ENCODE data around the gene ZDHHC6. TPM values are rescaled to one million over a fixed set of nuclear protein-coding genes. Genes with fewer than 3 reads are reported as not detected.

Gene ZDHHC6
- total and polyA plus RNA-seq, 10 of the 15 experiments (the other 5 are each of a cell fraction or from before 2014, with no cell fraction given): 23.8 to 59.4 (median 35.6) TPM

- RAD21 ChIA-PET (ENCODE audit: unreplicated experiment): interaction anchor here (0.6 to 2.3 kb wide), 27 partner anchors 9 to 1091 kb away, joined by 3 to 16 read pairs (median 4); partner anchors contain the start of genes VTI1A and ZDHHC6
- no peaks in the 10 kb centered on the region for H3K4me1 ChIP-seq (ENCODE audit: control insufficient read depth, insufficient read depth, low read length)
- H3K4me3 ChIP-seq: no peak overlapping the region
- SMC1A ChIA-PET (ENCODE audit: uncharacterized antibody, unreplicated experiment): interaction anchor here (0.6 to 2.6 kb wide), 26 partner anchors 9 to 1046 kb away, joined by 3 to 16 read pairs (median 3); partner anchors contain the start of genes ACSL5, VTI1A and ZDHHC6
- CTCF ChIA-PET: interaction anchor here (0.6 to 3.8 kb wide), 64 partner anchors 9 to 1216 kb away, joined by 3 to 42 read pairs (median 4); partner anchors contain the start of genes ACSL5 and ZDHHC6
- in situ Hi-C loops (cut with MboI) (loop anchor here (10.0 kb wide), 1 partner anchor 913 kb away; no protein-coding TSS in a partner anchor), intact Hi-C loops (cut with micrococcal nuclease; ENCODE audit: unreplicated experiment) (loop anchor here (1.0 to 10.0 kb wide), 2 partner anchors 157 to 1053 kb away; no protein-coding TSS in a partner anchor)
- no peaks in the 10 kb centered on the region for H3K9me3 ChIP-seq (replicated peaks; ENCODE audit: control insufficient read depth, insufficient read depth, low read length)
- peak; percentile 99 for FAIRE-seq
- H3K9ac ChIP-seq (ENCODE audit: control insufficient read depth, insufficient read depth, low read length): no peak overlapping the region
- POLR2A ChIA-PET: interaction anchor here (0.7 kb wide), 2 partner anchors 1858 to 1894 kb away, joined by 3 to 4 read pairs; no protein-coding TSS in a partner anchor
- H4K20me1 ChIP-seq (ENCODE audit: control insufficient read depth, insufficient read depth): no peaks in the 10 kb centered on the region
- H3K4me2 ChIP-seq (ENCODE audit: control insufficient read depth, insufficient read depth): no peak overlapping the region
- H3K79me2 ChIP-seq (ENCODE audit: control insufficient read depth, insufficient read depth, low read length): no peaks in the 10 kb centered on the region; the same call in 1 of the 2 replicates
- 0 out of 2 replicates have a peak overlapping the region, but pooled peaks have one; percentile 28 for H2AFZ ChIP-seq (ENCODE audit: control insufficient read depth, low read depth, low read length)
- ATAC-seq: peak; percentile 91
- 24% methylated on average over 4 of the region's 4 CpGs for WGBS (ENCODE audit: insufficient coverage, insufficient replicate concordance, low lambda C conversion rate, missing lambda C conversion rate)
- no peak overlapping the region for H3K27ac ChIP-seq (ENCODE audit: control insufficient read depth, insufficient read depth)
- BruUV-seq (replicated peaks): no TSS peak
- no peaks in the 10 kb centered on the region for H3K27me3 ChIP-seq (replicated peaks in 1 of 2; ENCODE audit: control insufficient read depth in 2 of 2, insufficient read depth in 2 of 2, low read length in 1 of 2)
- peaks cover 2 to 9% of the 10 kb centered on the region in 2 experiments; a peak in 2 of 4 replicates for H3K36me3 ChIP-seq (ENCODE audit: control insufficient read depth in 2 of 2, insufficient read depth in 2 of 2, low read length in 1 of 2)
- DNase-seq (ENCODE audit: low read depth, low spot score): peak; percentile 25
- TF ChIP-seq SMAD1 (IDR thresholded peaks at IDR 0.05; ENCODE audit: low read depth, partially characterized antibody) (no peak), SMARCA5 (IDR thresholded peaks at IDR 0.05) (no peak), NKRF (conservative IDR thresholded peaks at IDR 0.05) (no peak), ZNF207 (IDR thresholded peaks at IDR 0.05; ENCODE audit: borderline replicate concordance) (no peak), FOXM1 (IDR thresholded peaks at IDR 0.05; ENCODE audit: low read depth, low read length) (no peak), NBN (IDR thresholded peaks at IDR 0.05) (no peak), E4F1 (IDR thresholded peaks at IDR 0.05; ENCODE audit: borderline replicate concordance, partially characterized antibody) (no peak), CREB1 (IDR thresholded peaks at IDR 0.05; ENCODE audit: low read depth) (no peak), STAT3 (IDR thresholded peaks at IDR 0.05; ENCODE audit: low read depth, low read length) (no peak), RAD51 (IDR thresholded peaks at IDR 0.05) (no peak), RELA (IDR thresholded peaks at IDR 0.05; ENCODE audit: borderline replicate concordance, partially characterized antibody) (no peak), FOS (IDR thresholded peaks at IDR 0.05; ENCODE audit: borderline replicate concordance, extremely low read depth, insufficient read length) (no peak), CBX3 (IDR thresholded peaks at IDR 0.05; ENCODE audit: borderline replicate concordance, low read depth) (no peak), MXI1 (IDR thresholded peaks at IDR 0.05; ENCODE audit: low read depth, low read length) (no peak), KAT2A (conservative IDR thresholded peaks at IDR 0.05; ENCODE audit: control insufficient read depth, low read depth, low read length) (no peak), ZNF384 (IDR thresholded peaks at IDR 0.05; ENCODE audit: borderline replicate concordance, low read depth, low read length) (no peak), CTCF (IDR thresholded peaks at IDR 0.05 in 2 of 3, conservative IDR thresholded peaks at IDR 0.05 in 1 of 3; ENCODE audit: control insufficient read depth in 2 of 3, extremely low read depth in 1 of 3, insufficient read depth in 1 of 3, low read depth in 3 of 3, low read length in 3 of 3) (peak; percentile 56 to 82 (median 68); a peak in 5 of 6 replicates)
Observed at GRCh38 chr10:112471878-112472487, 25.3 kb upstream of the ZDHHC6 start.
